ENCODE measurements around the gene GFRA1.

GFRA1 gene

DNA sequence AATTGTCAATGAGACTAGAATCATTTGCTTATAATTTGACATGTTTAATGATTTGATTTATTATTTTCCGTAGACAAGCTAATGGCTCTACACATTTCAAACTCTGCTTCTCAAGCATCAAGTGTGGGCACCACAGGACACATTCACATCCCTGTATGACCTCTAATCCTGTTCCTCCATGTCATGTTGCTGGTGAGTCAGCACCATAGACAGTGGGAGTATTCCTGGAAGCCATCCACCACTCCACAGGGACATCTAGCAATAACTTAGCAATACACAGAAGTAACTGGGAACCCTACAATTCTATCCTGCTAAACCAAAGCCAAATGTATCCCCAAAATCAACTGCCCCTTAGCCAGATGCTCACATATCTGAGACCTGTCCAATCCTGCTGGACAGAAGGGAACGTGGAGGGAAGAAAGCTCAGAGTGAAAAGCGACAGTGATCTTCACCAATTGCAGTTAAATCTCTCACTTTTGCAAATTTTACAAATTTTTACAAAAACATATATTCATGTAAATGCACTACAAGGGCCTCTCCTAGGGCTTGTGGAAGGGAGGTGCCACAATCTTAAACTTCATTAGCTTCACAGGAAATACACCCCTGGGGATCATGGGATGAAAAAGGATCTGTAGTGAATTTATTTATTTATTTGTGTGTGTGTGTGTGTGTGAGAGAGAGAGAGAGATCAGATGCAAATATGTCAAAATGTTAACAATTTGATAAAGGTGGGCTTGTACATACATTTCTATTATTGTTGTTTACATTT lies 126.5 kb downstream of the GFRA1 start:
- TF ChIP-seq, protein P1, sequence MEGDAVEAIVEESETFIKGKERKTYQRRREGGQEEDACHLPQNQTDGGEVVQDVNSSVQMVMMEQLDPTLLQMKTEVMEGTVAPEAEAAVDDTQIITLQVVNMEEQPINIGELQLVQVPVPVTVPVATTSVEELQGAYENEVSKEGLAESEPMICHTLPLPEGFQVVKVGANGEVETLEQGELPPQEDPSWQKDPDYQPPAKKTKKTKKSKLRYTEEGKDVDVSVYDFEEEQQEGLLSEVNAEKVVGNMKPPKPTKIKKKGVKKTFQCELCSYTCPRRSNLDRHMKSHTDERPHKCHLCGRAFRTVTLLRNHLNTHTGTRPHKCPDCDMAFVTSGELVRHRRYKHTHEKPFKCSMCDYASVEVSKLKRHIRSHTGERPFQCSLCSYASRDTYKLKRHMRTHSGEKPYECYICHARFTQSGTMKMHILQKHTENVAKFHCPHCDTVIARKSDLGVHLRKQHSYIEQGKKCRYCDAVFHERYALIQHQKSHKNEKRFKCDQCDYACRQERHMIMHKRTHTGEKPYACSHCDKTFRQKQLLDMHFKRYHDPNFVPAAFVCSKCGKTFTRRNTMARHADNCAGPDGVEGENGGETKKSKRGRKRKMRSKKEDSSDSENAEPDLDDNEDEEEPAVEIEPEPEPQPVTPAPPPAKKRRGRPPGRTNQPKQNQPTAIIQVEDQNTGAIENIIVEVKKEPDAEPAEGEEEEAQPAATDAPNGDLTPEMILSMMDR (IDR thresholded peaks at IDR 0.05; ENCODE audit: borderline replicate concordance, control extremely low read depth, extremely low read depth, insufficient read depth, missing control alignments) = no peak
- in situ Hi-C loops (cut with MboI; ENCODE audit: low sequenced_read_pairs, unreplicated experiment) = no loop called here
- DNase-seq (ENCODE audit: low spot score) = no peak

DNA sequence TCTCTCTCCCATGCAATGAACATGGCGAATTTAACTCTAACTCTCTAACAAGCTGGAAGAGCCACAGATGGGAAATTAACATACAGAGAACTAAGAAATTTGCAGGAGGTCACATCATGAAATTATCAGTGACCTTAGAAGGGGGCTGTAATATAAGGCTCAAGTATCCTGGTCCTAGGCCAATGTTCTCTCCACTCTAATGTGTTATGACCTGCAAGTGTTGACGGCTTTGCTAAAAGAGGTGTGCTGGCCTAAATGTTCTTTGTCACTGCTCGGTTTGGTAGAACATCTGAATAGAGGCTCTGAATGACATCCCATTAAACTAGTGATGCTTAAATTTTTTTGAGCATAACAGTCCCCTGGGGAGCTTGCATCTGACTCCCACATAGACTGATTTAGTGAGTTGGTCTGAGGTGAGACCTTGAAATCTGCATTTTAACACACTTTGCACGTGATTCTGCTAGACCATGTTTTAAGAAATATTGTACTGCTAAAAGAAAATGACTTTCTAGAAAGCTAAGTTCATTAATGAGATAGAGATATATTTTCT lies 129.3 kb downstream of the GFRA1 start:
- in situ Hi-C loops (cut with MboI; ENCODE audit: low sequenced_read_pairs, unreplicated experiment) = no loop called here
- TF ChIP-seq, protein P1 (IDR thresholded peaks at IDR 0.05; ENCODE audit: borderline replicate concordance, control extremely low read depth, extremely low read depth, insufficient read depth, missing control alignments) = no peak
- no peak for DNase-seq (ENCODE audit: low spot score)

- in situ Hi-C loops (cut with MboI; ENCODE audit: low sequenced_read_pairs, unreplicated experiment) = no loop called here
- no peak for DNase-seq (ENCODE audit: low spot score)
- TF ChIP-seq, protein P1 (IDR thresholded peaks at IDR 0.05; ENCODE audit: borderline replicate concordance, control extremely low read depth, extremely low read depth, insufficient read depth, missing control alignments) = no peak
Observed at GRCh38 chr10:116141855-116142254, 131.2 kb downstream of the GFRA1 start.

- in situ Hi-C loops (cut with MboI; ENCODE audit: low sequenced_read_pairs, unreplicated experiment) = no loop called here
- no peak for DNase-seq (ENCODE audit: low spot score)
- TF ChIP-seq, protein P1 (IDR thresholded peaks at IDR 0.05; ENCODE audit: borderline replicate concordance, control extremely low read depth, extremely low read depth, insufficient read depth, missing control alignments) = no peak
Observed at GRCh38 chr10:116141246-116141645, 131.8 kb downstream of the GFRA1 start.

- DNase-seq (ENCODE audit: low spot score) = no peak
- TF ChIP-seq, protein P1 (IDR thresholded peaks at IDR 0.05; ENCODE audit: borderline replicate concordance, control extremely low read depth, extremely low read depth, insufficient read depth, missing control alignments) = no peak
- in situ Hi-C loops (cut with MboI; ENCODE audit: low sequenced_read_pairs, unreplicated experiment) = no loop called here
Observed at GRCh38 chr10:116139886-116140285, 133.1 kb downstream of the GFRA1 start.

GRCh38 chr10:116138897-116139296 lies 134.1 kb downstream of the GFRA1 start:
- in situ Hi-C loops (cut with MboI; ENCODE audit: low sequenced_read_pairs, unreplicated experiment) = no loop called here
- no peak for DNase-seq (ENCODE audit: low spot score)
- TF ChIP-seq, protein P1 (IDR thresholded peaks at IDR 0.05; ENCODE audit: borderline replicate concordance, control extremely low read depth, extremely low read depth, insufficient read depth, missing control alignments) = no peak

Data from GM13976 (cell line).